ENCODE results near the gene ITPR3.

ITPR3 gene

DNA sequence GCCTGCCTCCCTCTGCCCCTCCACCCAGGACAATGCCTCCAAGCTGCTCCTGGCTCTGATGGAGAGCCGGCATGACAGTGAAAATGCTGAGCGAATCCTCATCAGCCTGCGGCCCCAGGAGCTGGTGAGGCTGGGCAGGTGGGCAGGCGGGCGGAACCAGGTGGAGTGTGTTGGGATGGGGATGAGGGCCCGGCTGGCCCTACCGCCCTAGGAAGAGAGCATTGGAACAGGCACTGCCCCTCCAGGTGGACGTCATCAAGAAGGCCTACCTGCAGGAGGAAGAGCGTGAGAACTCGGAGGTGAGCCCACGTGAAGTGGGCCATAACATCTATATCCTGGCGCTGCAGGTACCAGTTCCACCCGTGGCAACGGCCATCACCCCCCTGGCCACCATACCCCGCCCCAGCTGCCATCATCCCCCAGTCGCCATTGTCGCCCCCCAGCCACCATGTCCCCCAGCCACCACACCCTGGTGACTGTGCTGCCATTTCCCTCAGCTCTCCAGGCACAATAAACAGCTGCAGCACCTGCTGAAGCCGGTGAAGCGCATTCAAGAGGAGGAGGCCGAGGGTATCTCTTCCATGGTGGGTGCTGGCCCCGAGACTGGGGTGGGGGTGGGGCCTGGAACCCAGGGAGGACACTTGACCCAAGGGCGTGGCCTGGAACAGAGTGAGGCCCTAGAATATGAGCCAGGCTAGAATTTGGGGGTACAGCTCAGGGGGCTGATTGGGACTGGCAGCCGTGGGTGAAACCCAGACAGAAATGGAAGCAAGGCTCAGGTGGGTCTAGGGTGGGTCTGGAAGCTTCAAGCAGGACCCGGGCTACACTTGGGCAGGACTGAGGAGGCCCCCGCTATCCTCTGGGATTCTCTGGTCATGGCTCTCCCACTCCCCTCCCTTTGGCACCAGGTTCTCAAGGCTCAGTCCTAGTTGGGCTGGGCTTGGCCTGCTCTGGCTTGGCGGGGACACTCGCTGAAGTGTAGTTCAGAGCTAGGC lies 66.2 kb downstream of the ITPR3 start:
- DNase-seq (ENCODE audit: low spot score), result no peak

DNA sequence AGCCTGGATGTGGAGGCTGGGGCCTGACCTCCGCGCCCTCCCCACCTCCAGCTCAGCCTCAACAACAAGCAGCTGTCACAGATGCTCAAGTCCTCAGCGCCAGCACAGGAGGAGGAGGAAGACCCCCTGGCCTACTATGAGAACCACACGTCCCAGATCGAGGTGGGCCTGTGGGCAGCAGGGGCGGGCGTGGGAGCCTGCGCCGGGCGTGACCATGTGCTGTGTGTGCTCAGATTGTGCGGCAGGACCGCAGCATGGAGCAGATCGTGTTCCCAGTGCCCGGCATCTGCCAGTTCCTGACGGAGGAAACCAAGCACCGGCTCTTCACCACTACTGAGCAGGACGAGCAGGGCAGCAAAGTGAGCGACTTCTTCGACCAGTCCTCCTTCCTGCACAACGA lies 66.9 kb downstream of the ITPR3 start:
- no peak for DNase-seq (ENCODE audit: low spot score)

DNA sequence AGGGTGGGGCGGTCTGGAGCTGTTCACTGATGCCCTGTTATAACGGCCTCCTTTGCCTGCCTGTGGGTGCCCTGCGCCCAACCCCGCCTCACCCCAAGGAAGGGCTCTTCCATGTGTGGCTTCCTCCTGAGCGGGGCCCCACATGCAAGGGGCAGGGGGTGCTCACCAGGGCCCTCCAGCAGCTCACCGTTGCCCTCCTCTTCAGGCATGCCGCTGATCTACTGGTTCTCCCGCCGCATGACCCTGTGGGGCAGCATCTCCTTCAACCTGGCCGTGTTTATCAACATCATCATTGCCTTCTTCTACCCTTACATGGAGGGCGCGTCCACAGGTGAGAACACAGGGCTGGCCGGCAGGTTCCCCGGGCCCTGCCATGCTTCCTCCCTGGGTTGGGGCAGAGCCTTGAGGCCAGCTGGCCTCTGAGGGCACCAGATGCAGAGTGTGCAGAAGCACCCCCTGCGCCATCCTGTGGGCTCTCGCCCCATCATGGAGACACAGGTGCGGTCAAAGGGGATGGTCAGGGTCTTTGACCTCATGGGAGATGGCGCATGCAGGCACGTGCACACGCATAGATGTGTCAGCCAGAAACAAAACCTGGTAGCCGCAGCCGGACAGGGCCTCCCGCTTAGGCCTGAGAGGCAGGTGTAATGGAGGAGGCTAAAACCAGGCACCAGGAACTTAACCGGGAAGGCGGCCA lies 67.5 kb downstream of the ITPR3 start:
- DNase-seq (ENCODE audit: low spot score), result no peak

DNA sequence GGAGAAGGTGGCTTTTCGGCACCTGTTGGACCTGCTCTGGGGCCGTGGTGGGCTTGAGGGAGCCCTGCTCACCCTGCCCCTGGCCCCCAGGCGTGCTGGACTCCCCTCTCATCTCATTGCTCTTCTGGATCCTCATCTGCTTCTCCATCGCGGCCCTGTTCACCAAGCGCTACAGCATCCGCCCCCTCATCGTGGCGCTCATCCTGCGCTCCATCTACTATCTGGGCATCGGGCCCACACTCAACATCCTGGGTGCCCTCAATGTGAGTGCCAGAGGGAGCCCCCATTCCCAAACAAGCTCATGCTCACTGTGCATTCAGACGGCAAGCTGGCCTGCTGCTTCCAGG lies 68.0 kb downstream of the ITPR3 start:
- no peak for DNase-seq (ENCODE audit: low spot score)

DNA sequence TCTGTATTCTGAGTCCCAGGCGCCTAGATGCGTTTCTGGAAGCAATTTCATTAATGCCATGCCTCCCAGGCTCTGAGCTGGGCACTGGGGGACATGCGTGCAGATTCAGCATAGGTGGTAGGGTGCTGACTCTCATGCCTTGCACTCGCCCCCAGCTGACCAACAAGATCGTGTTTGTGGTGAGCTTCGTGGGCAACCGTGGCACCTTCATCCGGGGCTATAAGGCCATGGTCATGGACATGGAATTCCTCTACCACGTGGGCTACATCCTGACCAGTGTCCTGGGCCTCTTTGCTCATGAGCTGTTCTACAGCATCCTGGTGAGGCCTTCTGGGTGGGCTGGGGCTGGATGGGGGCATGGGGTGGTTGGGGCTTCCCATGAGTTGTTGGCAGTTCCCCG lies 68.8 kb downstream of the ITPR3 start:
- no peak for DNase-seq (ENCODE audit: low spot score)

DNA sequence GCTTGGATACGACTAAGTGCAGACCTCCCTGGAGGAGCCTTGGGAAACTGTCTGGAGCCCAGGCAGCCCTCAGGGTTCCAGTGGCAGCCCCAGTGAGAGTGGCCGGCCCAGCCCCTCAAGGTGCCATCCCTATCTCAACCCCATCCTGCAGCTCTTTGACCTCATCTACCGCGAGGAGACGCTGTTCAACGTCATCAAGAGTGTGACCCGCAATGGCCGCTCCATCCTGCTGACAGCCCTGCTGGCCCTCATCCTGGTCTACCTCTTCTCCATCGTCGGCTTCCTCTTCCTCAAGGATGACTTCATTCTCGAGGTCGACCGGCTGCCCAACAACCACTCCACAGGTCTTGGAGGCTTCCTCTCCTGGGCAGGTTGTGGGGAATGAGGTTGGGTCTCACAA lies 69.6 kb downstream of the ITPR3 start:
- DNase-seq (ENCODE audit: low spot score), result no peak

DNA sequence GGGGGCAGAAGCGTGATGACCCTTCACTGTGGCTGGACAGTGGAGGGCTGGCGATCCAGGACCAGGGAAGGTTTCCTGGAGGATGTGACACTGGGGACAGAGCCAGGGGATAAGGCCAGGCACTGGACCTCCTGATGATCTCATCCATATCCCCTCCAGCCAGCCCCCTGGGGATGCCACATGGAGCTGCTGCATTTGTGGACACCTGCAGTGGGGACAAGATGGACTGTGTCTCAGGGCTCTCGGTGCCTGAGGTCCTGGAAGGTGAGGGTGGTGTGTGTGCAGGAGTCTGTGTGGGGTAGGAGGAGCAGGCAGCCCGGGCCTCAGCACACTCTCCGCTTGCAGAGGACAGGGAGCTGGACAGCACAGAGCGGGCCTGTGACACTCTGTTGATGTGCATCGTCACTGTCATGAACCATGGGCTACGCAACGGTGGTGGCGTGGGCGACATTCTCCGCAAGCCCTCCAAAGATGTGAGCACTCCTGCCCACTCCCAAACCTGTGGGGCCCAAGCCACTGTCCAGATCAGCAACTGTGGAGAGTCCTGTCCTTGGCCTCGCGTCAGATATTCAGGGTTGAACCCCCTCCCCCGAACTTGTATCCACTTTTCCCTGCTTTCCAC lies 70.4 kb downstream of the ITPR3 start:
- no peak for DNase-seq (ENCODE audit: low spot score)

DNA sequence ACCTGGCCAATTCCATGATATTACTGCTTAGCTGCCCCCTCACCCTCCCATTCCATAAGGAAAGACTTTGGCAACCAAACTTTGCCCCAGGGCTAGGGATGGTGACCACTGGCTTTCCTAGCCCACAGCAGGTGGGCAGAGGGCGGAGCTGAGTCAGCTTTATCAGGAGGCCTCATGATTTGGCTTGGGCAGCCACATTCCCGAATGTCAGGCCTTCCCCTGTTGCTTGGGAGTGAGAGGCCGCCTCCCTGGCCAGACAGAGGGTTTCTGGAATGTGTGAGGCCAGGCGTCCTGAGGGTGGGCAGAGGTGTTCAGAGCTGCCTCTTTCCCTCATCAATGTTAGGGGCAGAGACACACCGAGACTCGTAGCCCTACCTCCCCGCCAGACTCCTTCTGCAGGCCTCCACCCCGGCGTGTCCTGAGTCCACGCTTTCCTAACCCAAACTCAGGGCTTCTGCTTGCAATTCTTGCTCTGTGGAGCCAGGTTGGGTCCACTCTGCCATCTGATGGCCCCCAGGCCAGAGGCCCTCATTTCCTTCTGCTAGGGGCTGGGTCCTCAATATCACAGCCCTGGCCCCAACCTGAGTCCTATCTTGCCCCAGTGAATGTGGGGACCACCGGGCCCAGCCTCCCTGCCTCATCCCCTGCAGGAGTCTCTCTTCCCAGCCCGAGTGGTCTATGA lies 71.1 kb downstream of the ITPR3 start:
- peak; percentile 73 for DNase-seq (ENCODE audit: low spot score)

DNA sequence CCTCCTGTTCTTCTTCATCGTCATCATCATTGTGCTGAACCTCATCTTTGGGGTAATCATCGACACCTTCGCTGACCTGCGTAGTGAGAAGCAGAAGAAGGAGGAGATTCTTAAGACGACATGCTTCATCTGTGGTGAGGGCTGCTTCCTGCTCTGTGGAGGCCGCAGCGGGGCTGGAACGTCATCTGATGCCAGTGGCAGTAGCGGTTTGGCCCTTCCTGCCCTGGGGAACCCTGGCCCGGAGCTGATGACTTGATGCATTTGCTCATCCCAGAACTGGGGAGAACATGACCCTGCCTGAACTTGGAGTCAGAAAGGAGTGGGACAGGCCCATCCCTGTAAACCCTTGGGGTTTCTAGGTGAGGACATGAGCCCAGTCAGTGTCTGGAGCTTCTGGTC lies 71.6 kb downstream of the ITPR3 start:
- DNase-seq (ENCODE audit: low spot score), result peak; percentile 49

DNA sequence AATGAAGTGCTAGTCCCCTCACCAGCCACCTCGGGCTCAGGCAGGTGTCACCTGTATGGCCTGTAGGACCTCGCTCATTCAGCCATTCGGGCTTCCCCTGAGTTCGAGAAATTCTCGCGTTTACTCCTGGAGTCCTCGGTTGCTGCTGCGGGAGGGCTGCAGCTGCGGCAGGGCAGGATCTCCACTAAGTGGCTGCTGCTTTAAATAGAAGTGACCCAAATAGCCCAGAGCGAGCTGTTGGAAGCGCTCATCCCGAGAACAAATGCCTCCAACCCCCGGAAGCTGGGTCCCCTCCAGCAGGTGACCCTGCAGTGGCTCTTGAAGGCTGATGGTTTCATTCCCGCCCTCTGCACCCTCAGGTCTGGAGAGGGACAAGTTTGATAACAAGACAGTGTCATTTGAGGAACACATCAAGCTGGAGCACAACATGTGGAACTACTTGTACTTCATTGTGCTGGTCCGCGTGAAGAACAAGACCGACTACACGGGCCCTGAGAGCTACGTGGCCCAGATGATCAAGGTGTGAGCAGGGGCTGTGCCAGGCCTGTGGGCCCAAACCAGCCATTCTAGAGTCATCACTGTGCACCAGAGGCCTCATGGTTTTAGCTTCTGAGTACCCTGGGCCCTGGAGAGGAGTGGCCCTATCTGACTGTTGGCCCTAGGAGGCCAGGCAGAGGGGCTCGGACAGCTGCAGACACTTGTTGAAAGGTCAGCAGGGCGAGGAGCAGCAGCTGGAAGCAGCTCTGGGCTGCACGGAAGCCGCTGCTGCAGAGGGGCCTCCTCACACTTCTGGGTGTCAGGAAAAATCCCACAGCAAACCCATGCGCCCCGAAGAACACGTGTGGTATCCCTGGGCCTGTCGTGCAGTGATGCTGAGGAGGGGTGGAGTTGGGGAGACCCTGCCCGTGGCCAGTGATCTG lies 72.3 kb downstream of the ITPR3 start:
- no peak for DNase-seq (ENCODE audit: low spot score)

DNA sequence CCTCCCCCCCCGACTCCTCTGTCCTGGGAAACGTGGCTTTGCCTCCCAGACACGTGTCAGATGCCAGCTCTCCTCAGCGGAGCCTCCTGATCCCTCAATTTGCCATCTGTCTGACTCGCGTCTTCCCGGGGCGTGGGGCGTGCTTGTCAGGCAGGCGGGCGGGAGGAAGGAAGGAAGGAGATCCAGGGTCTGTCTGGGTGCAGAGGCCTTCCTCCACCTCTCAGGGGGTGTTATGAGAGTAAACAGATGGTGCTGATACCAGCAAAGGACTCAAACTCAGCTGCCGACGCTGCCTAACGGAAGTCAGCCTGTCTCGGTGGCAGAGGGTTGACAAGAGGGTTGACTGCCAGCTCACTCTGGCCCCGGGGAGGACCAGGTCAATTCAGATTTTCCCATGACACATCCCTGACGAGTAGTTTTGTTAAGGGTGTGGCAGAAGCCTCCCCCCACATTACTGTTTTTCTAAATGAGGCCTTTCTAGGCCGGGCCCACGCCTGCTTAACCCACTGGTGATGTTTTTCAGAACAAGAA lies 73.3 kb downstream of the ITPR3 start:
- DNase-seq (ENCODE audit: low spot score), result peak; percentile 77

DNA sequence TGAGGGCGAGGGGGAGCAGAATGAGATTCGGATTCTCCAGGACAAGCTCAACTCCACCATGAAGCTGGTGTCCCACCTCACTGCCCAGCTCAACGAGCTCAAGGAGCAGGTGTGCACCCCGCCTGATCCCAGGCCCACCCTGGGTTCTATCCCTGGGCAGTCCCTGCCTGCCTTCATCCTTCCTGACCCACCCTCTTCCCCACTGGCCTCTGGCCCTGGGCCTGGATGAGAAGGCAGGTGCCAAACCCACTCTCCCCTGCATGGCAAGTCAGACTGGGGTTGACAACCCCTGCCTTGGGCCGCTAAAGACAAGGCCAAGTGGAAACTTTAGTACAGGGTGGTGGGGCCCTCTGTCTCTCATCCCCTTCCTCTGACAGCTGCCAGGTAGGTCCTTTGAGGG lies 73.9 kb downstream of the ITPR3 start:
- DNase-seq (ENCODE audit: low spot score), result no peak

DNA sequence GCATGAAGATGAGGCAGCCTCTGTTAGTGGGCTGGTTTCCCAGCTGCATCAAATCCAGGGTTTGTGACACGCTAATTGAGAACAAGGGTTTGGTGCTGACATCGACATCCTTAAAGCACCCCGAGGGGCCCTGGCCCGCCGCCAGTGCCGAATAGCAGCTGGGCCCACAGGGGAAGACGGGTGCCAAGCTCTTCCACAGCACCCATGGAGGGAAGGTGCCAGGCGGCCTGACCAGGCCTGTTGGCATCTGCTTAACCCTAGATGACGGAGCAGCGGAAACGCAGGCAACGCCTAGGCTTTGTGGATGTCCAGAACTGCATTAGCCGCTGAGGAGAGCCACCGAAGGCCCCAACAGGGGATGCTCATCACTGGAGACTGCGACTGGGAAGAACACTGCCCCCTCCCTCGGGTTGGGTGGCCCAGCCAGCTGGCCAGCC lies 74.3 kb downstream of the ITPR3 start:
- no peak for DNase-seq (ENCODE audit: low spot score)

DNA sequence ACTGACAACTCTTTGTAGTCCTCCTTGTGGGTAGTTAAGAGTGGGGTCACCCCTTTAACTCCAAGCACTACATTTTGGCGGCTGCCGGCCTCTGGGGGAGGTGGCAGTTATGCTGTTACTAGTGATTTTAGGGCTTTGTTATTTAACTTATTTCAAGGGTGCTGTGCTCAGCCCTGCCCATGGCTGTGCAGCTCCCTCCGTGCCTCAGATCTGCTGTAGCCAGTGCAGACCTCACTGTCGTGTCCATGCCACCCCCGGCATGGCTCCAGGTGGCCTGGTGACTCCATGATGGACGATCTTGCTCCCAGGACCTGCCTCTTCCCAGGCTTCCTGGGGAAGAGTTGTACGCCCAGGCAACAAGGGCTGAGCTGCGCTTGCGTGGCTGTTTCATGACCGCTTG lies 75.0 kb downstream of the ITPR3 start:
- DNase-seq (ENCODE audit: low spot score), result no peak

DNA sequence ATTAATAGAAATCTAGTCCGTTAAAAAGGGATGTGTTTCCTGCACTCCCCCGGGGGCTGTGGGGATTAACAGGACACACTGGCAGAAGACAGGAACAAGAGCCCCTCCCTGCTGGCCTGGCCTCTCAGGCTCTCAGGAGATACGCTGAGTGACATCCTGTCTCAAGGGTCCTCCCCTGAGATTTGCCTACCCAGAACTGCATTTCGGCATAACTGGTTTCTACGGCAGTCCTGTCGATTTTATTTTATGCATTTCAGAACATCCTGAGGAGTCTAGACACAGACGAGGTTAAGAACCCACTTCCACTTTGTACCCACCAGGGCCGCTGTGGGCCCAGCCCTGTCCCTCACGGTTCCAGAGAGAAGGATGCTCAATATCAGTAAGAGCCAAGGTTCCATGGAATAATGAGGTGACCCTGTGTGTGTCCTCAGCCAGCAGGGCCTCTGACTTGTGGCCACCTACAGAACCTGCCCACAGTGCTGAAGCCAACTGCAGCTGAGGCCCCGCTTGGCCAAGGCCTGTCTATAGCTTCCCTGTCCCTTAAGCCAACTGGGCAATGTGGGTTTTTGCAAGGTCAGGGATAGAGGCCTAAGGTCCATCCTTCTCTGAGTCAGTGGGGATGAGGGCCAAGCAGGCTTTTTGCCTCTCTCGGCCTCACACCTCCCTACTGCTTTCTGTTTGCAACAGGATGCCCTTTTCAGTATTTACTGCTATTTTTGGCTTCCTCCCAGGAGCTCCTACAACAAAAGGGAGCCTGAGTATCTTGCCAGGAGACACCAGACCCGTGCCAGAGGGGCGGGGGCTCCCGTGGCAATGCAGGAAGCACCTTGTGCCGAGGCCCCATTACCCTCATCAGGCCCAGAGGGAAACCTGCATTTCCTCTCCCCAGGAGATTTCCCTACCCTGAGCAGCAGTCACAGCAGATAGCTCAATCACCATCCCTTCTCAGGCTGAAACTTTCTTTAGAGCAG lies 75.7 kb downstream of the ITPR3 start:
- peak; percentile 49 for DNase-seq (ENCODE audit: low spot score)

DNA sequence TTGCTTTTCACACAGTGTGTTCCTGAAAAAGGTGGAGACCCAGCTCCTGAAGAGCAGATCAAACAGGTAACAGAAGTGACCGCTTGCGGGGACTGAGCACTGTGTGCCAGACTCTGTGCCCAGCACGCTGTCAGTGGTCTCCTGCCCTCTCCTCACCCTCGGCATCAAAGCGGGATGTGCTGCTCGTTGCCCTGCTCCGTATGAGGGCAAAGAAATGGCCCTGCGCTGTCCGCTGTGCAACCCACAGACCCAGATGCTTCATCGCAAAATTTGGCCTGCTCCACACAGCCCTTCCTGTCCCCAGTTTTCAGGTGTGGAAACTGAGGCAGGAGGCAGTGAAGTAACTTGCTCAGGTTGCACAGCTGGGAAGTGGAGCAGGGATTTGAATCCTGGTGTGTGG lies 76.7 kb downstream of the ITPR3 start:
- no peak for DNase-seq (ENCODE audit: low spot score)

DNA sequence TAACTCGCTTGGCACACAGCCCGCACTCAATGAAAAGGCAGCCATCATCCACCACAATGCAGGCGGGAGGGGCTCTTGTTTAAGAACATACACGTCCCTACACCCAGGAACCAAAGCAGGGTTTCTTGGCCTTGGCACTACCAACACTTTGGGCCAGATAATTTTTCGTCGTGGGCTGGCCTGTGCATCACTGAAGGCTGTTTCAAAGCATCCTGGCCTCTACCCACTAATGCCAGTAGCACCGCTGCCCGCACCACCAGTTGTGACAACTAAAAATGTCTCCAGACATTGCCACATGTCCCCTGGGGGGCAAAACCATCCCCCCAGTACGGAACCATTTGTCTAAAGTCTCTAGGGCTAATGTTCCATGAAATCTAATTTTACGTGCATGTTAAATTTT lies 77.4 kb downstream of the ITPR3 start:
- DNase-seq (ENCODE audit: low spot score), result no peak

DNA sequence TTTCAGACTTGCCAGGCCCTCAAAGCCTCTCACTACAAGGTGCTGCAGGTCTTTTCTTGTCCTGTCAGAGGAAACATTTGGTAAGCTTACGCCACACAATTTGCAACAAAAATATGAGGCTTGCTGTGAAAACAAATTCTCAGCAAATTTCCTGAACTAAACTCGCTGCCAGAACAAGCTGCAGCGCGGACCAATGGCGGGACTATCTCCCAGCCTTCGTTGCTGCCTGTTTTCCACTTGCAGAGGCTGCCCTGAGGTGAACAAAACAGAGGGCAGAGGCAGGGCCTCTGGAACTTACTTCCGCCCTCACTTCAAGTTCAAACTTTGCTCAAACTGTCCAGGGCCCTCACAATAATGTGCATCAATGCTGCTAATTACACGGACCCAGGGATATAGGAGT lies 78.0 kb downstream of the ITPR3 start:
- no peak for DNase-seq (ENCODE audit: low spot score)

DNA sequence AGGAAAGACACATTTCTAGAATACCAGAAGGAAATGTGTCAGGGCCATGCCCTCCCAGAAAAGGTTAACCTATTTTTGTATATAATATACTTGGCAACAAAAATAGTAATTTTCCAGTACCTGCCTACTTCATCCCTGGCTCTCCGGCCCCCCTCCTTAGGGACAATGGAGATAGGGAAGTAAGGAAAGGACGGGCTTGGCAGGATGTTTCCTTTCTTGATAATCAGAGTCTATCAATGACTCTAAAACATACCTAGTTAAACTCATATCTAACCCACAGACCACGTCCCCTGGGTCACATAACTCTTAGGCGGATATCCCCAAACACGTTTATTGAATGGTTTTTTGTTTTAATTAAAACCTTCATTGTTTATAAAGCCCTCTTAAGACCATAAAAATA lies 78.6 kb downstream of the ITPR3 start:
- DNase-seq (ENCODE audit: low spot score), result no peak
